ENCODE measurements around the gene RPL39L. TPM values are rescaled to one million over a fixed set of nuclear protein-coding genes. Genes with fewer than 3 reads are reported as not detected.

RPL39L gene
- total and polyA plus RNA-seq, 2 of the 13 experiments (the other 11 are each of a cell fraction or from before 2014, with no cell fraction given), result not detected

- TF ChIP-seq RERE (CRISPR knock-in tag; IDR thresholded peaks at IDR 0.05; ENCODE audit: low read depth), result no peak
Measured at GRCh38 chr3:187183903-187184302, 44.6 kb upstream of the RPL39L start (continued).

GRCh38 chr3:187183210-187183862 lies 44.0 kb upstream of the RPL39L start:
- Histone ChIP-seq H3K36me3 (replicated peaks in 1 of 2; ENCODE audit: control insufficient read depth in 1 of 2, insufficient read depth in 2 of 2, low read length in 2 of 2) (no peaks in the 10 kb centered on the region), H3K4me2 (ENCODE audit: low read depth, low read length) (no peak overlapping the region), H3K27me3 (ENCODE audit: control insufficient read depth in 1 of 2, insufficient read depth in 2 of 2, low read length in 2 of 2) (no peaks in the 10 kb centered on the region; a peak in 1 of 5 replicates), H3K9me3 (ENCODE audit: low read length) (no peaks in the 10 kb centered on the region), H3K4me3 (replicated peaks in 1 of 3; ENCODE audit: insufficient read depth in 1 of 3, low read depth in 2 of 3, low read length in 3 of 3) (no peak overlapping the region), H3K79me2 (ENCODE audit: insufficient read depth, low read length) (no peaks in the 10 kb centered on the region), H3K27ac (ENCODE audit: extremely low read length, insufficient read depth, low read length) (no peak overlapping the region), H2AFZ (ENCODE audit: low read length) (no peak overlapping the region), H3K4me1 (ENCODE audit: insufficient read depth, low read length) (no peaks in the 10 kb centered on the region), H3K9ac (ENCODE audit: insufficient read depth, low read depth, low read length) (no peak overlapping the region), H4K20me1 (ENCODE audit: insufficient read depth, low read length) (no peaks in the 10 kb centered on the region)
- TF ChIP-seq SP1 (IDR thresholded peaks at IDR 0.05), result no peak
- TF ChIP-seq SP1 (CRISPR knock-in tag; IDR thresholded peaks at IDR 0.05), result no peak
- peak; percentile 17; the same call in 1 of the 2 replicates for TF ChIP-seq MAFF (IDR thresholded peaks at IDR 0.05; ENCODE audit: low read depth, low read length)
- peak; percentile 17 to 61; a peak in 3 of 4 replicates for TF ChIP-seq MAFK (conservative IDR thresholded peaks at IDR 0.05 in 1 of 2, IDR thresholded peaks at IDR 0.05 in 1 of 2; ENCODE audit: low read length in 2 of 2)
- WGBS (ENCODE audit: low lambda C conversion rate), result 77% methylated on average over 7 of the region's 7 CpGs
- FAIRE-seq (no peak), DNase-seq (ENCODE audit: low spot score) (no peak), ATAC-seq (no peak)
- ChIA-PET POLR2A (no interaction called here), CTCF (ENCODE audit: low intra/inter-chr PET ratio, low total read pairs) (no interaction called here)
- BruUV-seq (replicated peaks), result no TSS peak
- intact Hi-C loops (cut with micrococcal nuclease; ENCODE audit: unreplicated experiment), result no loop called here
- in situ Hi-C loops (cut with HindIII; ENCODE audit: extremely low pct_ligation_motif_present, low pct_unique_long_range_greater_than_20kb), result no loop called here

All from HepG2 (cell line).